ENCODE data around the gene COL2A1. TPM values are rescaled to one million over a fixed set of nuclear protein-coding genes. Genes with fewer than 3 reads are reported as not detected.

Gene COL2A1
- total RNA-seq, 2 experiments from 2014 or later: not detected

GRCh38 chr12:48005001-48005749 lies 899 bp upstream of the COL2A1 start:
- CTCF ChIA-PET: interaction anchor here (0.6 to 1.5 kb wide), 3 partner anchors 56 to 264 kb away, joined by 3 read pairs; no protein-coding TSS in a partner anchor
- H3K36me3 Mint-ChIP-seq (ENCODE audit: low read depth): no peaks in the 10 kb centered on the region
- intact Hi-C loops (cut with micrococcal nuclease): no loop called here
- DNase-seq: no peak
- H3K4me3 Mint-ChIP-seq: no peak overlapping the region
- peaks cover 29% of the 10 kb centered on the region for H3K4me1 Mint-ChIP-seq (ENCODE audit: low read depth)
- H3K27me3 Mint-ChIP-seq (ENCODE audit: low read depth): peaks cover 87% of the 10 kb centered on the region
- H3K9me3 Mint-ChIP-seq: no peaks in the 10 kb centered on the region
- H3K27ac Mint-ChIP-seq: no peak overlapping the region

GRCh38 chr12:48003226-48004052 lies 837 bp downstream of the COL2A1 start:
- CTCF ChIA-PET: interaction anchor here (1.5 kb wide), 1 partner anchor 54 kb away, joined by 3 read pairs; no protein-coding TSS in a partner anchor
- Mint-ChIP-seq H3K36me3 (ENCODE audit: low read depth) (no peaks in the 10 kb centered on the region), H3K4me3 (peak overlapping the region; percentile 58), H3K27me3 (ENCODE audit: low read depth) (peaks cover 88% of the 10 kb centered on the region), H3K4me1 (ENCODE audit: low read depth) (peaks cover 29% of the 10 kb centered on the region), H3K9me3 (no peaks in the 10 kb centered on the region), H3K27ac (no peak overlapping the region)
- intact Hi-C loops (cut with micrococcal nuclease): loop anchor here (5.0 kb wide), 1 partner anchor 184 kb away; no protein-coding TSS in a partner anchor
- DNase-seq: peak; percentile 28

- CTCF ChIA-PET: interaction anchor here (1.0 kb wide), 1 partner anchor 157 kb away, joined by 3 read pairs; no protein-coding TSS in a partner anchor
- intact Hi-C loops (cut with micrococcal nuclease): loop anchor here (5.0 kb wide), 1 partner anchor 185 kb away; no protein-coding TSS in a partner anchor
- DNase-seq: no peak
Observed at GRCh38 chr12:48002773-48003218, 1.5 kb downstream of the COL2A1 start.

GRCh38 chr12:48002414-48002730 lies 1.9 kb downstream of the COL2A1 start:
- intact Hi-C loops (cut with micrococcal nuclease): loop anchor here (5.0 kb wide), 1 partner anchor 185 kb away; no protein-coding TSS in a partner anchor
- Mint-ChIP-seq H3K4me1 (ENCODE audit: low read depth) (peaks cover 29% of the 10 kb centered on the region), H3K36me3 (ENCODE audit: low read depth) (no peaks in the 10 kb centered on the region), H3K27ac (no peak overlapping the region), H3K9me3 (no peaks in the 10 kb centered on the region), H3K4me3 (peak overlapping the region; percentile 64), H3K27me3 (ENCODE audit: low read depth) (peaks cover 81% of the 10 kb centered on the region)
- CTCF ChIA-PET: interaction anchor here (1.0 kb wide), 1 partner anchor 158 kb away, joined by 3 read pairs; no protein-coding TSS in a partner anchor
- DNase-seq: no peak

More at GRCh38 chr12:48002773-48003218, 1.5 kb downstream of the COL2A1 start:
- Mint-ChIP-seq H3K4me1 (ENCODE audit: low read depth) (peaks cover 29% of the 10 kb centered on the region), H3K9me3 (no peaks in the 10 kb centered on the region), H3K4me3 (peak overlapping the region; percentile 64), H3K36me3 (ENCODE audit: low read depth) (no peaks in the 10 kb centered on the region), H3K27me3 (ENCODE audit: low read depth) (peaks cover 84% of the 10 kb centered on the region), H3K27ac (no peak overlapping the region)

- no peak for DNase-seq
- intact Hi-C loops (cut with micrococcal nuclease): loop anchor here (5.0 kb wide), 1 partner anchor 186 kb away; no protein-coding TSS in a partner anchor
- Mint-ChIP-seq H3K4me3 (peak overlapping the region; percentile 64), H3K27ac (no peak overlapping the region), H3K4me1 (ENCODE audit: low read depth) (peaks cover 29% of the 10 kb centered on the region), H3K9me3 (no peaks in the 10 kb centered on the region), H3K27me3 (ENCODE audit: low read depth) (peaks cover 75% of the 10 kb centered on the region), H3K36me3 (ENCODE audit: low read depth) (no peaks in the 10 kb centered on the region)
- CTCF ChIA-PET: interaction anchor here (0.6 to 1.0 kb wide), 2 partner anchors 158 to 1359 kb away, joined by 3 to 6 read pairs; no protein-coding TSS in a partner anchor
Observed at GRCh38 chr12:48001505-48002413, 2.5 kb downstream of the COL2A1 start.

GRCh38 chr12:48000878-48001504 lies 3.3 kb downstream of the COL2A1 start:
- peak; percentile 26 for DNase-seq
- peaks cover 29% of the 10 kb centered on the region for H3K4me1 Mint-ChIP-seq (ENCODE audit: low read depth)
- peak overlapping the region; percentile 64 for H3K4me3 Mint-ChIP-seq
- CTCF ChIA-PET: interaction anchor here (0.6 kb wide), 1 partner anchor 1359 kb away, joined by 6 read pairs; no protein-coding TSS in a partner anchor
- H3K27ac Mint-ChIP-seq: no peak overlapping the region
- no peaks in the 10 kb centered on the region for H3K9me3 Mint-ChIP-seq
- intact Hi-C loops (cut with micrococcal nuclease): loop anchor here (5.0 kb wide), 1 partner anchor 186 kb away; no protein-coding TSS in a partner anchor
- H3K27me3 Mint-ChIP-seq (ENCODE audit: low read depth): peaks cover 71% of the 10 kb centered on the region
- H3K36me3 Mint-ChIP-seq (ENCODE audit: low read depth): no peaks in the 10 kb centered on the region

- Mint-ChIP-seq H3K27me3 (ENCODE audit: low read depth) (peaks cover 66% of the 10 kb centered on the region), H3K36me3 (ENCODE audit: low read depth) (no peaks in the 10 kb centered on the region), H3K4me1 (ENCODE audit: low read depth) (peaks cover 24% of the 10 kb centered on the region), H3K9me3 (no peaks in the 10 kb centered on the region), H3K4me3 (no peak overlapping the region), H3K27ac (no peak overlapping the region)
- intact Hi-C loops (cut with micrococcal nuclease): loop anchor here (5.0 kb wide), 1 partner anchor 187 kb away; no protein-coding TSS in a partner anchor
- CTCF ChIA-PET: no interaction called here
- no peak for DNase-seq
Observed at GRCh38 chr12:47999816-48000215, 4.5 kb downstream of the COL2A1 start.

- peaks cover 9% of the 10 kb centered on the region for H3K4me1 Mint-ChIP-seq (ENCODE audit: low read depth)
Observed at GRCh38 chr12:47997321-47997720, 7.0 kb downstream of the COL2A1 start.

GRCh38 chr12:47995981-47996401 lies 8.3 kb downstream of the COL2A1 start:
- CTCF ChIA-PET: no interaction called here
- no peak overlapping the region for H3K4me3 Mint-ChIP-seq
- H3K9me3 Mint-ChIP-seq: no peaks in the 10 kb centered on the region
- intact Hi-C loops (cut with micrococcal nuclease): no loop called here
- no peak for DNase-seq
- H3K4me1 Mint-ChIP-seq (ENCODE audit: low read depth): peaks cover 1% of the 10 kb centered on the region
- H3K27me3 Mint-ChIP-seq (ENCODE audit: low read depth): peaks cover 40% of the 10 kb centered on the region
- H3K36me3 Mint-ChIP-seq (ENCODE audit: low read depth): no peaks in the 10 kb centered on the region
- H3K27ac Mint-ChIP-seq: no peak overlapping the region

More at GRCh38 chr12:47997321-47997720, 7.0 kb downstream of the COL2A1 start:
- Mint-ChIP-seq H3K27me3 (ENCODE audit: low read depth) (peaks cover 53% of the 10 kb centered on the region), H3K27ac (no peak overlapping the region), H3K9me3 (no peaks in the 10 kb centered on the region), H3K36me3 (ENCODE audit: low read depth) (no peaks in the 10 kb centered on the region), H3K4me3 (no peak overlapping the region)
- DNase-seq: no peak
- intact Hi-C loops (cut with micrococcal nuclease): no loop called here
- CTCF ChIA-PET: no interaction called here

- H3K27me3 Mint-ChIP-seq (ENCODE audit: low read depth): peaks cover 16% of the 10 kb centered on the region
- no peak for DNase-seq
- no peak overlapping the region for H3K27ac Mint-ChIP-seq
Observed at GRCh38 chr12:47993491-47993890, 10.8 kb downstream of the COL2A1 start.

GRCh38 chr12:47992776-47993175 lies 11.5 kb downstream of the COL2A1 start:
- CTCF ChIA-PET: interaction anchor here (1.0 to 1.3 kb wide), 2 partner anchors 30 to 59 kb away, joined by 3 to 4 read pairs; partner anchors contain the start of gene TMEM106C
- no peaks in the 10 kb centered on the region for H3K36me3 Mint-ChIP-seq (ENCODE audit: low read depth)
- no peak overlapping the region for H3K27ac Mint-ChIP-seq
- H3K9me3 Mint-ChIP-seq: no peaks in the 10 kb centered on the region
- peaks cover 21% of the 10 kb centered on the region for H3K4me1 Mint-ChIP-seq (ENCODE audit: low read depth)
- no peak overlapping the region for H3K4me3 Mint-ChIP-seq
- no peak for DNase-seq
- peaks cover 13% of the 10 kb centered on the region for H3K27me3 Mint-ChIP-seq (ENCODE audit: low read depth)
- intact Hi-C loops (cut with micrococcal nuclease): no loop called here

More at GRCh38 chr12:47993491-47993890, 10.8 kb downstream of the COL2A1 start:
- intact Hi-C loops (cut with micrococcal nuclease): no loop called here
- H3K4me3 Mint-ChIP-seq: no peak overlapping the region
- H3K4me1 Mint-ChIP-seq (ENCODE audit: low read depth): peaks cover 21% of the 10 kb centered on the region
- no peaks in the 10 kb centered on the region for H3K36me3 Mint-ChIP-seq (ENCODE audit: low read depth)
- no peaks in the 10 kb centered on the region for H3K9me3 Mint-ChIP-seq
- CTCF ChIA-PET: no interaction called here

All from activated naive CD4-positive, alpha-beta T cell treated with anti-CD3 and anti-CD28 coated beads for 36 hours (primary cell).